Peyer's patch (tissue), 4 donors: ENCODE measurements around the gene OTX2.

ENCODE experiments used
- CTCF ChIP-seq, 6 experiments: fragments of 450-650 bp in 4 of 6; fragments of 200-600 bp in 2 of 6; sonication (generic) in 1 of 6; IDR thresholded peaks; one replicate each; pipeline ENCODE4 v1.5.1; 2017 to 2019; ENCODE audit warnings: antibody characterized with exemption in 6 of 6, mild to moderate bottlenecking in 3 of 6, moderate library complexity in 1 of 6
- POLR2A ChIP-seq, 2 donors: fragments of 450-650 bp; IDR thresholded peaks; one replicate each; pipeline ENCODE4 v1.5.1; 2017; ENCODE audit warnings: antibody characterized with exemption in 2 of 2, mild to moderate bottlenecking in 2 of 2, moderate library complexity in 2 of 2

DNA sequence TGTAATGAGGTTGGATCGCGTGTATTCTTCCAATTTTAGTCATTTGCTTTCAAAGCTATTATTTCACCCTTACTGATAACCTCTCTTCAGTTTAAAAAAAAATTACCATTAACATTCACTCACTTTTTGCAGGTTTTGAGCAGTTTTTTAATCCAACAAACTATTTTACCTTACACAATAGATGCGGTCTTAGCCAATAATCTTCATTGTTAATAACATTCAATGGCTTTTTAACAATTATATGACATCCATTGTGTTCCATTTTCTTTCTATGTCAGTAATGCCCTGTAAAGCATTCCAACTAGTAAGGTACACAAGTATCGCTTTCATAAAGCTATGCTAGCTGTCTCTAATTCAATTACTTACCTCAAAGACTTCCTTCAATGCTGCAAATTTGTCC is 18.9 kb upstream of the OTX2 start:
- no peak for TF ChIP-seq POLR2A (IDR thresholded peaks at IDR 0.05)
- TF ChIP-seq CTCF (IDR thresholded peaks at IDR 0.05), result no peak
